Naive thymus-derived CD8-positive, alpha-beta T cell (primary cell): ENCODE data around the gene RAP1A. TPM values are rescaled to one million over a fixed set of nuclear protein-coding genes. Genes with fewer than 3 reads are reported as not detected.
A peak's percentile ranks its signal among the peaks of the same experiment; 100 is the strongest.
"Not testable (repeated sequence)": the region's sequence is repeated elsewhere in the genome, so short reads cannot be mapped to it uniquely, and the experiment has no call there.

Experiments
- ATAC-seq, 2 donors: fragments of 150-1000 bp; cut with Tn5 transposase in 1 of 2; sonication (Bioruptor Pico), chemical (Tn5 transposase) in 1 of 2; 1 replicate in 1 of 2; 2 replicates in 1 of 2; pipeline ENCODE4 v1.10.0; 2021; ENCODE audit warnings: mild to moderate bottlenecking in 2 of 2, moderate library complexity in 2 of 2
- POLR2A ChIA-PET: fragments of 350-600 bp; sonication (Branson Sonifier 250); formaldehyde crosslinking; loops from one replicate; lab custom pipeline; 2021; ENCODE audit warnings: antibody characterized with exemption; lab: Charles Lee
- DNase-seq, 10 donors: peaks; one replicate each; pipeline versions ENCODE4 v3.0.0 to v3.0.0-alpha.2; 2020 to 2022
- H3K27ac Mint-ChIP-seq, 10 donors: one replicate each; pipeline ENCODE4 v1.8.0; 2020 to 2022; ENCODE audit warnings: mild to moderate bottlenecking in 10 of 10, mixed read lengths in 10 of 10, moderate library complexity in 4 of 10, inconsistent platforms in 1 of 10
- H3K27me3 Mint-ChIP-seq, 5 donors: one replicate each; pipeline ENCODE4 v1.8.0; 2021 to 2022; ENCODE audit warnings: mixed read lengths in 5 of 5
- H3K36me3 Mint-ChIP-seq, 3 donors: one replicate each; pipeline ENCODE4 v1.8.0; 2020 to 2022; ENCODE audit warnings: mixed read lengths in 3 of 3, mild to moderate bottlenecking in 2 of 3, inconsistent platforms in 1 of 3
- H3K4me1 Mint-ChIP-seq, 4 donors: one replicate each; pipeline ENCODE4 v1.8.0; 2021 to 2022; ENCODE audit warnings: mixed read lengths in 4 of 4
- H3K4me3 Mint-ChIP-seq, 10 donors: one replicate each; pipeline ENCODE4 v1.8.0; 2020 to 2022; ENCODE audit warnings: mild to moderate bottlenecking in 10 of 10, mixed read lengths in 10 of 10, moderate library complexity in 6 of 10, inconsistent platforms in 1 of 10
- H3K9me3 Mint-ChIP-seq, 9 donors: one replicate each; pipeline ENCODE4 v1.8.0; 2020 to 2022; ENCODE audit warnings: mixed read lengths in 9 of 9, mild to moderate bottlenecking in 3 of 9, inconsistent platforms in 1 of 9, moderate library complexity in 1 of 9
- polyA plus RNA-seq, 3 donors: library from polyadenylated mRNA; unstranded; fragments of 300-500 nt; fragmentation: Illumina TruSeq; gene quantifications; one replicate each; pipeline ENCODE4 v1.2.3, GENCODE V29; 2021
- total RNA-seq, 8 experiments: library from RNA in 2 of 8; stranded (reverse) in 2 of 8; gene quantifications; one replicate each; pipeline ENCODE4 v1.2.3 and lab custom pipeline; 2021 to 2026

RAP1A gene
- total and polyA plus RNA-seq, 5 experiments from 2014 or later, result 43.4 to 130 (median 53.9) TPM

DNA sequence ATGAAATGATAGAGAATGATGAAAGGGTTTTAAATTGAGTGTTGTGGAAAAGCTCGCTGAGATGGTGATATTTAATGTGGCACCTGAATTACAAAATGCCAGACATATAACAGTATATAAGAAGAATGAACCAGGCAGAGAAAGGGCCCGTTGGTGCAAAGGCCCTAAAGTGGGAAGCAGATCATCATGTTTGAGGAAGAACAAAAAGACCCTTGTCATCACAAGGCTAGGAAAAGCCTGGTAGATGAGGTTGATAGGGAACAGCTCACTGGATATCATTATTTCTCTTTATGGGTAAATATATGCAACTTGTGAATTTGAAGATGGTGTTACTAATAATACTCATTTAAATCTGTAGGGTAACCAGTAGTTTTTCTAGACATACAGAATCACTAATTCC, 11.0 kb downstream of the RAP1A start:
- H3K4me1 Mint-ChIP-seq, result peaks cover 34 to 87% (median 77%) of the 10 kb centered on the region in 4 donors
- H3K27me3 Mint-ChIP-seq, result no peaks in the 10 kb centered on the region
- DNase-seq (no peak), ATAC-seq (no peak)
- peaks cover 0 to 23% (median 0%) of the 10 kb centered on the region in 3 donors for H3K36me3 Mint-ChIP-seq
- peak overlapping the region; percentile 29 to 88 (median 52) for H3K27ac Mint-ChIP-seq
- POLR2A ChIA-PET, result interaction anchor here (0.6 kb wide), 1 partner anchor 11 kb away, joined by 3 read pairs; the partner anchor contains the start of gene RAP1A
- H3K4me3 Mint-ChIP-seq, result peak overlapping the region in 8 of 10 donors; percentile 1 to 56 (median 17)
- H3K9me3 Mint-ChIP-seq, result no peaks in the 10 kb centered on the region

DNA sequence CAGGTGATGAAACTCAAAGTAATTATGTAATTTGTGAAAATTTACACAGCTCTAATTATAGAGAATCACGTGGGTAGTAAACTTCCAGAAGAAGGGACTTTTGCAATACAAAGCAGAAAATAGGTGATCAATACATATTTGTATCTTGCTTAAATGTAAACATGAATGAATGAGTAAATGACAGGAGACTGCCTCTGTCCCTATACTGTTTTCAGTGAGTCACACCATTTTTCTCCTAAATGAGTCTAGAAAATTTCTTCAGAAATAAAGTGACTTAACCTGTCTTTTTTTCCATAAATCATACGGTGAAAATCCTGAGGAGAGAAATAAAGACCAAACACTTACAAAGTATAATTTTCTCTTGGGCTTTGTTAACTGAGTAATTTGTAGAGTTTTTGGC, 11.9 kb downstream of the RAP1A start:
- H3K9me3 Mint-ChIP-seq, result no peaks in the 10 kb centered on the region
- ATAC-seq, result no peak
- POLR2A ChIA-PET, result interaction anchor here (0.6 kb wide), 1 partner anchor 71 kb away, joined by 3 read pairs; no protein-coding TSS in a partner anchor
- H3K4me3 Mint-ChIP-seq, result no peak overlapping the region
- peaks cover 35 to 87% (median 77%) of the 10 kb centered on the region in 4 donors for H3K4me1 Mint-ChIP-seq
- no peak for DNase-seq
- peaks cover 0 to 31% (median 0%) of the 10 kb centered on the region in 3 donors for H3K36me3 Mint-ChIP-seq
- H3K27me3 Mint-ChIP-seq, result no peaks in the 10 kb centered on the region
- H3K27ac Mint-ChIP-seq, result peak overlapping the region in 5 of 10 donors; percentile 29 to 88 (median 34)

DNA sequence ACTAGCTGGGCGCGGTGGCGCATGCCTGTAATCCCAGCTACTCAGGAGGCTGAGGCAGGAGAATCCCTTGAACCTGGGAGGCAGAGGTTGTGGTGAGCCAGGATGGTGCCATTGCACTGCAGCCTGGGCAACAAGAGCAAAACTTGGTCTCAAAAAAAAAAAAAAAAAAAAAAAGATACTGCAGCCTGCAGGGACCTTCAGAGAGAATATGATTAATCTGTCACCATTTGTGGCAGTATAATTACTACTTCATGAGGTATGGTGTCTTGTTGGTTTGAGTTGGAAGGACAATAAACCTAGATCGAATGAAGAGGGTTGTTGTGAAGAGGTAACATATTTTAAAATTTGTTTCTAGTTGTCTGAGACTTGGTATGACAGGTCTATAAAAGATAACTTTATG, 13.2 kb downstream of the RAP1A start:
- H3K36me3 Mint-ChIP-seq, result peaks cover 0 to 32% (median 0%) of the 10 kb centered on the region in 3 donors

DNA sequence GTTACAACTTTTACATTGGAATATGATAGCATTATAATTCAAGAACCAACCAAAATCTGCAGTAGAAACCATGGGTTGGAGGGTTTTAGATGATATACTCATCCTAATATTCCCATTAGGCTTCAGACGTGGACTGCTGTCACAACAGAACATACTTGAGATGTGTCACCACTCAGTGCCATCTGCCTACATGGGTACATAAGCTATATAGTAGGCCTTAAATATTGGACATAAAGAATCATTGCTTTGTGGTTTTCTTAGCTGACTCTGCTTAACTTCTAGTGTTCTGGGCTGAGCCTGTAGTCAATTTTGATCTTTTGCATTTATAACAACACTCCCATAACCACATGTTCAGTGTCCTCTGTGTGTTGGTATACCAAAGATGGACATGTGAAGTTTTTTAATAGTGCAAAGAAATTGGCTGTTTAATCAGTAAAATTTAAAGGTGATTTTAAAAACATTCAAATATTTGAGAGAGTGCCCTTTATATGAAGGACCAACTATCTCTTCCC, 14.2 kb downstream of the RAP1A start:
- H3K27ac Mint-ChIP-seq, result peak overlapping the region in 4 of 10 donors; percentile 6 to 73 (median 26)
- DNase-seq (no peak), ATAC-seq (no peak)
- no peaks in the 10 kb centered on the region for H3K27me3 Mint-ChIP-seq
- H3K9me3 Mint-ChIP-seq, result no peaks in the 10 kb centered on the region
- peaks cover 0 to 25% (median 0%) of the 10 kb centered on the region in 3 donors for H3K36me3 Mint-ChIP-seq
- peak overlapping the region in 3 of 10 donors; percentile 1 to 44 (median 18) for H3K4me3 Mint-ChIP-seq
- POLR2A ChIA-PET, result no interaction called here
- peaks cover 32 to 86% (median 77%) of the 10 kb centered on the region in 4 donors for H3K4me1 Mint-ChIP-seq

More for the DNA sequence above, 13.2 kb downstream of the RAP1A start:
- H3K27me3 Mint-ChIP-seq, H3K9me3 Mint-ChIP-seq, ATAC-seq, DNase-seq: not testable (repeated sequence)
- POLR2A ChIA-PET, result interaction anchor here (0.7 kb wide), 3 partner anchors 12 to 84 kb away, joined by 3 to 6 read pairs (median 4); no protein-coding TSS in a partner anchor
- Mint-ChIP-seq H3K4me1 (peaks cover 33 to 88% (median 78%) of the 10 kb centered on the region in 4 donors), H3K4me3 (peak overlapping the region in 6 of 10 donors; percentile 3 to 50 (median 32)), H3K27ac (peak overlapping the region in 9 of 10 donors; percentile 3 to 73 (median 26))

DNA sequence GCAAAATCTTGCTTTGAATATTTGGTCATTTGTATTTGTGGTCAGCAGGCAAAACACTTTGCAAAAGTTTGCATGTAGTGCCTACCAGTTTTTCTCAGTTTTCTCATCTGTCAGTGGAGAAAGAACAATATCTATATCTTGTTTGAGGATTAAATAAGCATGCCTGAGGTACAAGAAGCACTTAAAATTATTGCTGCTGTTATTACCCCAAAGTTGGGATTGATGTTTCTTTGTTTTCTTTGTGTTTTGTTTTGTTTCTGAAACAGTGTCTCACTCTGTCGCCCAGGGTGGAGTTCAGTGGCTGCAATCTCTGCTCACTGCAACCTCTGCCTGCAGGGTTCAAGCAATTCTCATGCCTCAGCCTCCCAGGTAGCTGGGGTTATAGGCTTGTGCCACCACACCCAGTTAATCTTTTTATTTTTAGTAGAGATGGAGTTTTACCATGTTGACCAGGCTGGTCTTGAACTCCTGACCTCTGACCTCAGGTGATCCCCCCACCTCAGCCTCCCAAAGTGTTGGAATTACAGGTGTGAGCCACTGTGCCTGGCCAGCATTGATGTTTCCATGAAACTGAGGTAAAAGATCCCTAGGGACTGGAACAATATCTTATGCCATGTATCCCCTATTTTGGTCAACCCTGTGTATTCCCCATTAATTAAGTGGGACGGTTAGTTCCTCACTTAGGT, 15.9 kb downstream of the RAP1A start:
- H3K27ac Mint-ChIP-seq, result peak overlapping the region in 6 of 10 donors; percentile 5 to 72 (median 64)
- H3K4me1 Mint-ChIP-seq, result peaks cover 29 to 81% (median 70%) of the 10 kb centered on the region in 4 donors
- ATAC-seq, result no peak
- H3K9me3 Mint-ChIP-seq, result no peaks in the 10 kb centered on the region
- H3K4me3 Mint-ChIP-seq, result peak overlapping the region in 5 of 10 donors; percentile 36 to 69 (median 45)
- POLR2A ChIA-PET, result interaction anchor here (0.8 kb wide), 1 partner anchor 9 kb away, joined by 3 read pairs; no protein-coding TSS in a partner anchor
- no peaks in the 10 kb centered on the region for H3K27me3 Mint-ChIP-seq
- peaks cover 0 to 22% (median 0%) of the 10 kb centered on the region in 3 donors for H3K36me3 Mint-ChIP-seq
- no peak for DNase-seq

DNA sequence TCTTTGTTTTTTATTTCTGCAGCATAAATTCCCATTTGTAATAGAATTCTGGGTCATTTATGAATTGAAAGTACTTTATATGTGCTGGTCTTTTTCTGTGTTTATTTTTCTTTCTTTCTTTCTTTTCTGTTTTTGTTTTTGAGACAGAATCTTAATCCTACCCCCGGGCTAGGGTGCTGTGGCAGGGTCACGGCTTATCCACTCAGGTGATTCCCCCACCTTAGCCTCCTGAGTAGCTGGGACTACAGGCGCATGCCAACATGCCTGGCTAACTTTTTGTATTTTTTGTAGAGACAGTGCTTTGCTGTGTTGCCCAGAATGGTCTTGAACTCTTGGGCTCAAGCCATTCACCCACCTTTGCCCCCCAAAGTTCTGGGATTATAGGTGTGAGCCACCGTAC, 18.7 kb downstream of the RAP1A start:
- peak in 1 of 2 donors; percentile 49 for ATAC-seq
- no peaks in the 10 kb centered on the region for H3K27me3 Mint-ChIP-seq
- POLR2A ChIA-PET, result interaction anchor here (1.5 kb wide), 1 partner anchor 10 kb away, joined by 7 read pairs; no protein-coding TSS in a partner anchor

DNA sequence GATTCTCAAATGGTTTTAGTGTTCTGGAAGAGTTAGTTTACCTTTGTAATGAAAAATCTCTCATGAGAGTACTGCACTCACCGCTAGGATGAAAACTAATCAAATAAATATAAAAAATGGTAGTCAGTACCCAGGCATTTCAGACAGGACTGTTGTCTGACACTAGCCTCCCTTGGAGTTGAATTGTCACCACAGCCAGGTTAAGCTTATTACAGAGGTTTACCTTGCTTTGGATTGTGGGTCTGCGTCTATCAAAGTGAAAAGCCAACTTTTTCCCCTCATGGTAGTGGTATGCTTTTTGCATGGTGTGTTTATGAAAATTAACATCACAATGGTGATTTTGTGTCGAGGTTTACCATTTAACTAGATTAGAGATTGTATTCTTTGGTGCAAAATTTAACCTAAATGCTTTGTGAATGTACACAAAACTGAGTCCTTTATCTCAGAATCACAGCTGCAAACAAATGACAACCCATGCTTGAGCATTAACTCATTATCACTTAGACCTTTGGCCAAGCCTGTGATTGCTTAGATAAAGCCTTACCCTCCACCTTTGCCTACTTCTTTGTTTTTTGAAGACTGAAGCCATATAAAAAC, 20.1 kb downstream of the RAP1A start:
- H3K9me3 Mint-ChIP-seq, result peaks cover 0 to 5% (median 0%) of the 10 kb centered on the region in 9 donors
- H3K27ac Mint-ChIP-seq, result peak overlapping the region in 5 of 10 donors; percentile 10 to 56 (median 19)
- POLR2A ChIA-PET, result interaction anchor here (1.5 kb wide), 2 partner anchors 8 to 20 kb away, joined by 5 to 7 read pairs; partner anchors contain the start of gene RAP1A
- peak overlapping the region in 2 of 10 donors; percentile 9 to 24 for H3K4me3 Mint-ChIP-seq
- DNase-seq, result no peak
- ATAC-seq, result no peak
- no peaks in the 10 kb centered on the region for H3K27me3 Mint-ChIP-seq
- H3K36me3 Mint-ChIP-seq, result peaks cover 0 to 31% (median 9%) of the 10 kb centered on the region in 3 donors
- peaks cover 27 to 77% (median 65%) of the 10 kb centered on the region in 4 donors for H3K4me1 Mint-ChIP-seq

More for the DNA sequence above, 18.7 kb downstream of the RAP1A start:
- peak overlapping the region in 9 of 10 donors; percentile 1 to 65 (median 56) for H3K4me3 Mint-ChIP-seq
- peaks cover 20 to 70% (median 60%) of the 10 kb centered on the region in 4 donors for H3K4me1 Mint-ChIP-seq
- H3K9me3 Mint-ChIP-seq, result peaks cover 0 to 1% (median 0%) of the 10 kb centered on the region in 9 donors
- DNase-seq, result no peak
- peaks cover 0 to 22% (median 2%) of the 10 kb centered on the region in 3 donors for H3K36me3 Mint-ChIP-seq
- H3K27ac Mint-ChIP-seq, result peak overlapping the region in 8 of 10 donors; percentile 0 to 83 (median 64)

DNA sequence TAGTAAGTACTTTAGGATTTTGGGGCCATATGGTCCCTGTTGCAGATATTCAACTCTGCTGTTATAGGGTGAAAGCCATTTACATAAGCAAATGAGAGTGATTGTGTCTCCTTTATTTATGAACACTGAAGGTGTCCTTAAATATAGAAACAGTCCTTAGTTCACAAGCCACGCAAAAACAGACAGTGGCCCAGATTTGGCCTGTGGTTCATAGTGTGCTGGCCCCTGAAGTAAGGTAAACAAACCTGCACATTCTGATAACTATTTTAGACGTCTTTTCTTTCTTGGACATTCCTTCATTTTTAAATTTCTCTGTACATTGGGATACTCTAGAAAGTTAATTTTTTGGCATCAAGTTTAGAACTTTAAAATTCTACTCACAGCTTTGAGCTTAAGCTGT, 23.5 kb downstream of the RAP1A start:
- DNase-seq (no peak), ATAC-seq (no peak)
- Mint-ChIP-seq H3K27me3 (no peaks in the 10 kb centered on the region), H3K36me3 (peaks cover 0 to 26% (median 9%) of the 10 kb centered on the region in 3 donors), H3K27ac (peak overlapping the region in 7 of 10 donors; percentile 18 to 73 (median 66)), H3K4me1 (peaks cover 36 to 81% (median 71%) of the 10 kb centered on the region in 4 donors), H3K4me3 (no peak overlapping the region), H3K9me3 (peaks cover 0 to 5% (median 0%) of the 10 kb centered on the region in 9 donors)
- POLR2A ChIA-PET, result no interaction called here

DNA sequence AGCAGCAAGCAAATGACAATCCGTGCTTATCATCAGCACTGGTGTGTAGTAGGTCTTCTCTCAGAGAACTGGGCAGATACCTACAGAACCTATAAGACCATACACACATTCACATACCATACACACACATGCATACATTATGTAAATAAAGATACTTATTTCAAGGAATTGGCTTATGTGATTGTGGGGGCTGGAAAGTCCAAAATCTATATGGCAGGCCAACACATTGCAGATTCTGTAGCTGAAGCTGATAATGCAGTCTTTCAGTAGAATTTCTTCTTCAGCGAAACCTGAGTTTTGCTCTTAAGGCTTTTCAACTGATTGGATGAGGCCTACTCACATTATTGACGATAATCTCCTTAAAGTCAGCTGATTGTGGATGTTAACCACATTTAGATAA, 24.1 kb downstream of the RAP1A start:
- no peak for DNase-seq
- Mint-ChIP-seq H3K9me3 (peaks cover 0 to 5% (median 0%) of the 10 kb centered on the region in 9 donors), H3K4me3 (no peak overlapping the region), H3K27ac (peak overlapping the region in 4 of 10 donors; percentile 55 to 73 (median 66)), H3K4me1 (peaks cover 32 to 81% (median 72%) of the 10 kb centered on the region in 4 donors), H3K36me3 (peaks cover 0 to 28% (median 9%) of the 10 kb centered on the region in 3 donors), H3K27me3 (no peaks in the 10 kb centered on the region)
- no peak for ATAC-seq
- POLR2A ChIA-PET, result no interaction called here

DNA sequence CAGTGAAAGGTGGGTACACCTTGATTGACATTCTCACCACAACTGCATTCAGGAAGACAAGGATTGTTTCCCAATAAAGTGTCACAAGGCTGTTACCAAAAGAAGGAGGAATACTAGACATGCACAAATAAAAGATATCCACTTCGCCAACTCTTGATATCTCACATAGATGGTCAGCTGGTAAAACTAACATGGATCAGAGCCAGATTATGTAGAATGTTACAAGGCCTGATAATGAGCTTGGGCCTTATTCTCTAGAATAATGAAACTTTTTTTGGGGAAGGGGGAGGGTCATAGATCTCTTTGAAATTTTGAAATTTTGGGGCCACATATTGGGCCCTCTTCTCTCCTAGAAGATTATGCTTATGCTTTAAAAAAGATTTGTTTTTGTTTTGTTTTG, 24.9 kb downstream of the RAP1A start:
- no peaks in the 10 kb centered on the region for H3K27me3 Mint-ChIP-seq
- H3K4me3 Mint-ChIP-seq, result no peak overlapping the region
- ATAC-seq (no peak), DNase-seq (no peak)
- peaks cover 0 to 5% (median 0%) of the 10 kb centered on the region in 9 donors for H3K9me3 Mint-ChIP-seq
- H3K27ac Mint-ChIP-seq, result peak overlapping the region in 6 of 10 donors; percentile 22 to 79 (median 72)
- H3K4me1 Mint-ChIP-seq, result peaks cover 35 to 82% (median 75%) of the 10 kb centered on the region in 4 donors
- POLR2A ChIA-PET, result no interaction called here
- peaks cover 0 to 28% (median 9%) of the 10 kb centered on the region in 3 donors for H3K36me3 Mint-ChIP-seq

DNA sequence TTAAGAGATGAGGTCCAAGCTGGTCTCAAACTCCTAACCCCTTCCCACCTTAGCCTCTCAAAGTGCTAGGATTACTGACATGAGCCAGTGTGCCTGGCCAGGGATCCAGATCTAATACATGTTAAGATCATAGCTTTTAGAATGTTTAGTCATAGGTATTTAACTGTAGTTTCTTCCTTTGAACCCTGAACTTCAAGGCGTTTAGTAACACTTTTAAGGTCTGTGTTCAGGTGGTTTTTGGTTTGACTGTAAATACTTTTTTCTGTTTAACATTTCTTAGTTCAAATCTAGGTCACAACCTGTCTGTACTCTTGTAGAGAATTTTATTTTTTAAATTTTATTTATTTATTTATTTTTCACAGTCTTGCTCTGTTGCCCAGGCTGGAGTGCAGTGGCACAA, 28.1 kb downstream of the RAP1A start:
- peak overlapping the region; percentile 73 to 96 (median 88) for H3K27ac Mint-ChIP-seq
- POLR2A ChIA-PET, result interaction anchor here (0.7 to 2.2 kb wide), 7 partner anchors 9 to 973 kb away, joined by 3 to 8 read pairs (median 4); no protein-coding TSS in a partner anchor
- H3K36me3 Mint-ChIP-seq, result peaks cover 0 to 36% (median 9%) of the 10 kb centered on the region in 3 donors
- DNase-seq, result peak in 4 of 10 donors; percentile 8 to 70 (median 45)
- H3K27me3 Mint-ChIP-seq, result no peaks in the 10 kb centered on the region
- peaks cover 36 to 86% (median 79%) of the 10 kb centered on the region in 4 donors for H3K4me1 Mint-ChIP-seq
- peaks cover 0 to 5% (median 0%) of the 10 kb centered on the region in 9 donors for H3K9me3 Mint-ChIP-seq
- H3K4me3 Mint-ChIP-seq, result peak overlapping the region in 9 of 10 donors; percentile 60 to 85 (median 77)
- ATAC-seq, result peak; percentile 84 to 87
